HepG2 (cell line): ENCODE data around the gene ANKRD13D. TPM values are rescaled to one million over a fixed set of nuclear protein-coding genes. Genes with fewer than 3 reads are reported as not detected.

ENCODE experiments used
- ATAC-seq: fragments of 200-7000 bp; cut with Tn5 transposase; 3 replicates; pipeline ENCODE4 v1.9.1; 2020; ENCODE audit warnings: mild to moderate bottlenecking, moderate library complexity
- BruUV-seq: library from RNA; stranded (reverse); fragments of 400-500 nt; replicated peaks from 2 replicates; lab custom pipeline; 2021; lab: Mats Ljungman, UMichigan
- CTCF ChIA-PET: fragments of 300-600 bp; formaldehyde crosslinking; extraction: SDS; loops from one replicate; lab custom pipeline; 2021; ENCODE audit warnings: low total read pairs, inconsistent platforms, low intra/inter-chr PET ratio; lab: Yijun Ruan, JAX
- POLR2A ChIA-PET: fragments of 350-600 bp; sonication (Branson Sonifier 250); formaldehyde crosslinking; loops from one replicate; lab custom pipeline; 2020; ENCODE audit warnings: antibody characterized with exemption, inconsistent platforms; lab: Yijun Ruan, JAX
- DNase-seq: peaks from one replicate; pipeline ENCODE4 v3.0.0-alpha.2; 2015; ENCODE audit warnings: low spot score
- FAIRE-seq: peaks from 3 replicates; lab custom pipeline; 2011; peaks lifted over from hg19 to GRCh38; lab: Jason Lieb, UNC
- H2AFZ ChIP-seq: one replicate; pipeline ENCODE4 v1.6.1; 2011; ENCODE audit warnings: low read length, inconsistent platforms
- H3K27ac ChIP-seq: fragments of 300-600 bp; 3 replicates; pipeline ENCODE4 v1.8.0; 2011; ENCODE audit warnings: mixed run types, mild to moderate bottlenecking, mixed read lengths, low read length, inconsistent platforms; ENCODE audit not compliant: insufficient read depth; ENCODE audit errors: extremely low read length
- H3K27me3 ChIP-seq, 2 experiments: fragments of 200-600 bp in 1 of 2; 2 replicates in 1 of 2; 3 replicates in 1 of 2; pipeline versions ENCODE4 v1.6.0 to v1.8.0; 2011; ENCODE audit warnings: low read length in 2 of 2, mild to moderate bottlenecking in 2 of 2, moderate library complexity in 2 of 2, inconsistent platforms in 1 of 2; ENCODE audit not compliant: insufficient read depth in 2 of 2, control insufficient read depth in 1 of 2
- H3K36me3 ChIP-seq, 2 experiments: fragments of 200-600 bp in 1 of 2; replicated peaks in 1 of 2; 2 replicates in 1 of 2; 3 replicates in 1 of 2; pipeline versions ENCODE4 v1.5.1 to v1.8.0; 2011; ENCODE audit warnings: low read length in 2 of 2, inconsistent platforms in 1 of 2; ENCODE audit not compliant: insufficient read depth in 2 of 2, control insufficient read depth in 1 of 2
- H3K4me1 ChIP-seq: 2 replicates; pipeline ENCODE4 v1.5.1; 2012; ENCODE audit warnings: low read length, inconsistent platforms; ENCODE audit not compliant: insufficient read depth
- H3K4me2 ChIP-seq: 2 replicates; pipeline ENCODE4 v1.6.0; 2011; ENCODE audit warnings: low read depth, low read length, inconsistent platforms
- H3K4me3 ChIP-seq, 3 experiments: fragments of 200-600 bp in 1 of 3; sonication (generic), shearing (Covaris generic) in 1 of 3; replicated peaks in 1 of 3; 2 replicates each; pipeline ENCODE4 v1.5.1; 2011 to 2016; ENCODE audit warnings: low read length in 3 of 3, inconsistent platforms in 2 of 3, low read depth in 2 of 3, mild to moderate bottlenecking in 2 of 3, control low read depth in 1 of 3, mixed read lengths in 1 of 3; ENCODE audit not compliant: insufficient read depth in 1 of 3
- H3K79me2 ChIP-seq: one replicate; pipeline ENCODE4 v1.6.1; 2011; ENCODE audit warnings: low read length, inconsistent platforms; ENCODE audit not compliant: insufficient read depth
- H3K9ac ChIP-seq: 2 replicates; pipeline ENCODE4 v1.6.0; 2011; ENCODE audit warnings: mild to moderate bottlenecking, low read depth, low read length, inconsistent platforms; ENCODE audit not compliant: insufficient read depth
- H3K9me3 ChIP-seq: 2 replicates; pipeline ENCODE4 v1.5.1; 2012; ENCODE audit warnings: mild to moderate bottlenecking, low read length
- H4K20me1 ChIP-seq: 2 replicates; pipeline ENCODE4 v1.6.0; 2011; ENCODE audit warnings: inconsistent platforms, mild to moderate bottlenecking, low read length, moderate library complexity; ENCODE audit not compliant: insufficient read depth
- BORCS8-MEF2B ChIP-seq: sonication (generic); formaldehyde crosslinking; IDR thresholded peaks from 2 replicates; pipeline ENCODE4 v1.8.0; 2022; ENCODE audit warnings: mild to moderate bottlenecking, missing genetic modification reagents
- NRL ChIP-seq: sonication (generic); formaldehyde crosslinking; IDR thresholded peaks from 2 replicates; pipeline ENCODE4 v1.5.0; 2020; ENCODE audit warnings: missing genetic modification reagents, mild to moderate bottlenecking, moderate library complexity, borderline replicate concordance
- PBX2 ChIP-seq: IDR thresholded peaks from 2 replicates; pipeline ENCODE4 v1.6.1; 2016; ENCODE audit warnings: control low read depth
- SP2 ChIP-seq: sonication (generic); formaldehyde crosslinking; IDR thresholded peaks from 2 replicates; pipeline ENCODE4 v1.5.1; 2020; ENCODE audit warnings: mild to moderate bottlenecking, missing genetic modification reagents
- TSC22D2 ChIP-seq: sonication (generic); formaldehyde crosslinking; IDR thresholded peaks from 2 replicates; pipeline ENCODE4 v1.5.1; 2020; ENCODE audit warnings: missing genetic modification reagents, mild to moderate bottlenecking, borderline replicate concordance
- ZC3H4 ChIP-seq: sonication (generic); formaldehyde crosslinking; IDR thresholded peaks from 2 replicates; pipeline ENCODE4 v1.4.0; 2020; ENCODE audit warnings: missing genetic modification reagents, borderline replicate concordance
- ZNF639 ChIP-seq: conservative IDR thresholded peaks from 2 replicates; pipeline ENCODE4 v1.6.1; 2018; ENCODE audit warnings: missing genetic modification reagents
- ZNF724P ChIP-seq: sonication (generic); formaldehyde crosslinking; IDR thresholded peaks from 2 replicates; pipeline ENCODE4 v1.8.0; 2022; ENCODE audit warnings: missing genetic modification reagents, borderline replicate concordance
- ZNF839 ChIP-seq: sonication (generic); formaldehyde crosslinking; IDR thresholded peaks from 2 replicates; pipeline ENCODE4 v1.4.0; 2020; ENCODE audit warnings: missing genetic modification reagents, mild to moderate bottlenecking, borderline replicate concordance
- WGBS: methylation state at CpG from one replicate; pipeline ENCODE4 v1.1.6; 2017; ENCODE audit warnings: low lambda C conversion rate; 5-methylcytosine and 5-hydroxymethylcytosine counted together
- in situ Hi-C: cut with HindIII; loops from 2 replicates; pipeline ENCODE4 v1.10.0; 2017; ENCODE audit warnings: low pct_unique_long_range_greater_than_20kb; ENCODE audit not compliant: extremely low pct_ligation_motif_present
- intact Hi-C: fragments of 100-400 bp; cut with micrococcal nuclease; formaldehyde crosslinking; loops from one replicate; pipeline ENCODE4 v1.10.0; 2022; ENCODE audit not compliant: unreplicated experiment
- polyA plus RNA-seq, 8 experiments: library from polyadenylated mRNA; depleted of rRNA in 3 of 8; stranded (reverse) in 7 of 8; unstranded in 1 of 8; fragments of >200 nt; fragmentation: Illumina TruSeq in 4 of 8; extraction: Trizol in 4 of 8; gene quantifications; 2 replicates each; pipeline versions ENCODE4 v1.2.1 to v1.2.3, GENCODE V29; 2011 to 2016; ENCODE audit warnings: low read depth in 4 of 8, missing spikeins in 1 of 8, mixed read lengths in 1 of 8; ENCODE audit not compliant: insufficient read depth in 1 of 8
- total RNA-seq, 5 experiments: library from RNA; depleted of rRNA; stranded (reverse); fragments of >200 nt; fragmentation: Illumina TruSeq; extraction: Trizol; gene quantifications; 2 replicates each; pipeline ENCODE4 v1.2.3, GENCODE V29; 2016; ENCODE audit warnings: low read depth in 1 of 5
- TF ChIP-seq, protein P1 (sequence below): sonication (generic); formaldehyde crosslinking; IDR thresholded peaks from 2 replicates; pipeline ENCODE4 v1.5.0; 2020; ENCODE audit warnings: mild to moderate bottlenecking, missing genetic modification reagents
- TF ChIP-seq, protein P2 (sequence below): sonication (generic); formaldehyde crosslinking; IDR thresholded peaks from 2 replicates; pipeline ENCODE4 v1.9.0; 2021; ENCODE audit warnings: missing genetic modification reagents, borderline replicate concordance
- TF ChIP-seq, protein P3 (sequence below): sonication (generic); formaldehyde crosslinking; IDR thresholded peaks from 2 replicates; pipeline ENCODE4 v1.5.0; 2020; ENCODE audit warnings: missing genetic modification reagents

Gene ANKRD13D
- total and polyA plus RNA-seq, 2 of the 13 experiments (the other 11 are each of a cell fraction or from before 2014, with no cell fraction given), result 18.6 to 27.3 TPM

DNA sequence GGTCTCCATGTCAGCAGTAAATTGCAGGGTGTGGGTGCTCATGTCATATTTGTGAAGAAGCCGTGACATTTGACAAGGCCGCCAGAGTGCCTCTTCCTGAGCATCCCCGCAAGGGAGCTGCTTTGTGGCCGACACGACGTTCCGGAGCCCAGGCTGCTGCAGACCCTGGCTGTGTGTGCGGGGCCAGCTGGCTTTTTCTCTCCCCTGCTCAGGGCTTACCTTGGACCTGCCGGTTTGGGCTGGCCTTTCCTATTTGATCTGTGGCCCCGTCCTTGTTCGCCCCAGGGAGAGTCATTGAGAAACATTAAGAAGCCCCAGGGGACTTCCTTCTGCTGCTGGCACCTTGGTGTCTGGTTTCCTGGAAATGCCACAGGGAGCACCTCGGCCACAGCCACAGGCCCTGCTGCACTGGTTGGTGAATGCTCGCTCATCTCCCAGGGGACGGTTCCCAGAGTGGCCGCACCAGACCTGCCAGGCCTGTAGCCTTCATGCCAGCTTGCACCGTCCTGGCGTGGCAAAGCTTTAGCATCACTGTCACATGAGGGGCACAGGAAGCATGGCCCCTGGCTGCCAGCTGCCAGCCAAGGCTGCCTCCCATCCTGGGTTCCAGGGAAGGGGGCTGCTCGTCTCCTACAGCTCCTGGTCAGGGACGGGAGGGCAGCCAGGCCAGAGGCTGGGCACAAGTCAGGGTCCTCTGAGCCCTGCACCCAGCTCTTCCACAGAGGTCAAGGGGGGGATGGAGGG lies 17.4 kb upstream of the ANKRD13D start:
- peaks cover 12 to 58% of the 10 kb centered on the region in 2 experiments for H3K36me3 ChIP-seq
- H3K4me3 ChIP-seq, result no peak overlapping the region
- POLR2A ChIA-PET, result no interaction called here
- intact Hi-C loops, result no loop called here
- peaks cover 75% of the 10 kb centered on the region for H3K79me2 ChIP-seq
- CTCF ChIA-PET, result no interaction called here
- in situ Hi-C loops, result no loop called here
- 90% methylated on average over 6 of the region's 19 CpGs for WGBS
- no peak overlapping the region for H3K27ac ChIP-seq
- H4K20me1 ChIP-seq, result peaks cover 45% of the 10 kb centered on the region
- FAIRE-seq (no peak), ATAC-seq (no peak), DNase-seq (no peak)
- no peak overlapping the region for H2AFZ ChIP-seq
- peaks cover 41% of the 10 kb centered on the region for H3K4me1 ChIP-seq
- H3K27me3 ChIP-seq, result no peaks in the 10 kb centered on the region
- TF ChIP-seq ZC3H4 (CRISPR knock-in tag) (no peak), BORCS8-MEF2B (CRISPR knock-in tag) (no peak), ZNF639 (CRISPR knock-in tag) (no peak), NRL (no peak), ZNF839 (CRISPR knock-in tag) (no peak), PBX2 (CRISPR knock-in tag) (no peak), ZNF724P (no peak), SP2 (no peak), TSC22D2 (no peak)
- TF ChIP-seq, protein P1, sequence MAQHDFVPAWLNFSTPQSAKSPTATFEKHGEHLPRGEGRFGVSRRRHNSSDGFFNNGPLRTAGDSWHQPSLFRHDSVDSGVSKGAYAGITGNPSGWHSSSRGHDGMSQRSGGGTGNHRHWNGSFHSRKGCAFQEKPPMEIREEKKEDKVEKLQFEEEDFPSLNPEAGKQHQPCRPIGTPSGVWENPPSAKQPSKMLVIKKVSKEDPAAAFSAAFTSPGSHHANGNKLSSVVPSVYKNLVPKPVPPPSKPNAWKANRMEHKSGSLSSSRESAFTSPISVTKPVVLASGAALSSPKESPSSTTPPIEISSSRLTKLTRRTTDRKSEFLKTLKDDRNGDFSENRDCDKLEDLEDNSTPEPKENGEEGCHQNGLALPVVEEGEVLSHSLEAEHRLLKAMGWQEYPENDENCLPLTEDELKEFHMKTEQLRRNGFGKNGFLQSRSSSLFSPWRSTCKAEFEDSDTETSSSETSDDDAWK (CRISPR knock-in tag), result no peak
- TF ChIP-seq, protein P2, sequence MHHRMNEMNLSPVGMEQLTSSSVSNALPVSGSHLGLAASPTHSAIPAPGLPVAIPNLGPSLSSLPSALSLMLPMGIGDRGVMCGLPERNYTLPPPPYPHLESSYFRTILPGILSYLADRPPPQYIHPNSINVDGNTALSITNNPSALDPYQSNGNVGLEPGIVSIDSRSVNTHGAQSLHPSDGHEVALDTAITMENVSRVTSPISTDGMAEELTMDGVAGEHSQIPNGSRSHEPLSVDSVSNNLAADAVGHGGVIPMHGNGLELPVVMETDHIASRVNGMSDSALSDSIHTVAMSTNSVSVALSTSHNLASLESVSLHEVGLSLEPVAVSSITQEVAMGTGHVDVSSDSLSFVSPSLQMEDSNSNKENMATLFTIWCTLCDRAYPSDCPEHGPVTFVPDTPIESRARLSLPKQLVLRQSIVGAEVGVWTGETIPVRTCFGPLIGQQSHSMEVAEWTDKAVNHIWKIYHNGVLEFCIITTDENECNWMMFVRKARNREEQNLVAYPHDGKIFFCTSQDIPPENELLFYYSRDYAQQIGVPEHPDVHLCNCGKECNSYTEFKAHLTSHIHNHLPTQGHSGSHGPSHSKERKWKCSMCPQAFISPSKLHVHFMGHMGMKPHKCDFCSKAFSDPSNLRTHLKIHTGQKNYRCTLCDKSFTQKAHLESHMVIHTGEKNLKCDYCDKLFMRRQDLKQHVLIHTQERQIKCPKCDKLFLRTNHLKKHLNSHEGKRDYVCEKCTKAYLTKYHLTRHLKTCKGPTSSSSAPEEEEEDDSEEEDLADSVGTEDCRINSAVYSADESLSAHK (CRISPR knock-in tag), result no peak
- TF ChIP-seq, protein P3, sequence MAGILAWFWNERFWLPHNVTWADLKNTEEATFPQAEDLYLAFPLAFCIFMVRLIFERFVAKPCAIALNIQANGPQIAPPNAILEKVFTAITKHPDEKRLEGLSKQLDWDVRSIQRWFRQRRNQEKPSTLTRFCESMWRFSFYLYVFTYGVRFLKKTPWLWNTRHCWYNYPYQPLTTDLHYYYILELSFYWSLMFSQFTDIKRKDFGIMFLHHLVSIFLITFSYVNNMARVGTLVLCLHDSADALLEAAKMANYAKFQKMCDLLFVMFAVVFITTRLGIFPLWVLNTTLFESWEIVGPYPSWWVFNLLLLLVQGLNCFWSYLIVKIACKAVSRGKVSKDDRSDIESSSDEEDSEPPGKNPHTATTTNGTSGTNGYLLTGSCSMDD (CRISPR knock-in tag), result no peak
- BruUV-seq, result no TSS peak
- no peaks in the 10 kb centered on the region for H3K9me3 ChIP-seq
- no peak overlapping the region for H3K4me2 ChIP-seq
- no peak overlapping the region for H3K9ac ChIP-seq
